HUES48 (cell line): ENCODE results near the gene TMPO.

Experiments used
- H3K27ac ChIP-seq: one replicate; pipeline ENCODE4 v1.7.0; 2013; ENCODE audit warnings: low read depth, low read length, inconsistent platforms
- H3K27me3 ChIP-seq: 2 replicates; pipeline ENCODE4 v1.6.1; 2013; ENCODE audit warnings: mild to moderate bottlenecking, low read length; ENCODE audit not compliant: control insufficient read depth, insufficient read depth
- H3K36me3 ChIP-seq: 2 replicates; pipeline ENCODE4 v1.6.1; 2013; ENCODE audit warnings: low read length; ENCODE audit not compliant: control insufficient read depth, insufficient read depth
- H3K4me1 ChIP-seq: 2 replicates; pipeline ENCODE4 v1.6.1; 2013; ENCODE audit warnings: mild to moderate bottlenecking, low read length; ENCODE audit not compliant: control insufficient read depth, insufficient read depth
- H3K4me3 ChIP-seq: 2 replicates; pipeline ENCODE4 v1.5.1; 2013; ENCODE audit warnings: mild to moderate bottlenecking, low read depth, low read length
- H3K9ac ChIP-seq: 2 replicates; pipeline ENCODE4 v1.6.1; 2013; ENCODE audit warnings: mild to moderate bottlenecking, low read depth, low read length, moderate library complexity
- H3K9me3 ChIP-seq: 2 replicates; pipeline ENCODE4 v1.6.1; 2013; ENCODE audit warnings: low read length; ENCODE audit not compliant: control insufficient read depth, insufficient read depth

Gene TMPO

DNA sequence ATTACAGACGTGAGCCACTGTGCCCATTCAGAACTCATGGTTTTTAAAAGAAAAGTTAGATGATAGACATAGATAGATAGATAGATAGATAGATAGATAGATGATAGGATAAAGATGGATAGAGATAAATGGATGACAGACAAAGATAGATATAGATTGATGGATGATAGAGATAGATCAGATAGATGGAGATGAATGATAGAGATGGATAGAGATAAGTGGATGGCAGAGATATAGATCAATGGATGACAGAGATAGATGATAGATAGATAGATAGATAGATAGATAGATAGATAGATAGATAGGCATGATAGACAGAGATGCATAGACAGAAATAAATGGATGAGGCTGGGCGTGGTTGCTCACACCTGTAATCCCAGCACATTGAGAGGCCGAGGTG lies 64.4 kb downstream of the TMPO start:
- H3K9ac ChIP-seq: no peak overlapping the region
- H3K4me1 ChIP-seq: no peaks in the 10 kb centered on the region
- no peak overlapping the region for H3K27ac ChIP-seq
- no peaks in the 10 kb centered on the region for H3K9me3 ChIP-seq
- no peak overlapping the region for H3K4me3 ChIP-seq
- H3K27me3 ChIP-seq: no peaks in the 10 kb centered on the region
- H3K36me3 ChIP-seq: no peaks in the 10 kb centered on the region

DNA sequence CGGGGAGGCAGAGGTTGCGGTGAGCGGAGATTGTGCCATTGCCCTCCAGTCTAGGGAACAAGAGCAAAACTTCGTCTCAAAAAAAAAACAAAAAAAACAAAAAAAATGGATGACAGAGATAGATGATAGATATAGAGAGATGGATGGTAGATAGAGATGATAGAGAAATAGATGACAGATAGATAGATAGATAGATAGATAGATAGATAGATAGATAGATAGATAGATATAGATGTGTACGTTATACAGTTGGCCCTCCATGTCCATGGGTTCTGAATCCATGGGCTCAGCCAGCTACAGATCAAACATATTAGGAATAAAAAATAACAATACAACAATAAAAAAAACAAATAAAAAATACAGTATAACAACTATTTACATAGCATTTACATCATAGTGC lies 65.3 kb downstream of the TMPO start:
- Histone ChIP-seq H3K27me3 (no peaks in the 10 kb centered on the region), H3K9ac (no peak overlapping the region), H3K4me3 (no peak overlapping the region), H3K27ac (no peak overlapping the region), H3K9me3 (no peaks in the 10 kb centered on the region), H3K36me3 (no peaks in the 10 kb centered on the region), H3K4me1 (no peaks in the 10 kb centered on the region)

DNA sequence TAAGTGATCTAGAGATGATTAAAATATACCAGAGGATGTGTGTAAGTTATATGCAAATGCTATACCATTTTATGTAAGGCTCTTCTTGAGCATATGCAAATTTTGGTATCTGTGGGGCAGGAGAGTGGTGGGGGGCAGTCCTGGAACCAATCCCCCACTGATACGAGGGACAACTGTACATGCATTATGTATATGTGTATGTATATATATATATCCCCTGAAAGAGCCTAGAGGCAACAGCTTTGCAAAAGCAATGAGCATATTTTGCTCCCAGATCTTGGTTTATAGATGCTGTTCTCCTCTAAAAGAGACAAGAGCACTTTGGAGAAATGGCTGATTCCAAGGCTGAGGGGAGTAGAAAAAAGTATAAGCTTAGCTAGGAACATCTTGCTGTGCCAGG lies 65.7 kb downstream of the TMPO start:
- Histone ChIP-seq H3K4me1 (no peaks in the 10 kb centered on the region), H3K4me3 (no peak overlapping the region), H3K9ac (no peak overlapping the region), H3K27ac (no peak overlapping the region), H3K36me3 (no peaks in the 10 kb centered on the region), H3K27me3 (no peaks in the 10 kb centered on the region), H3K9me3 (no peaks in the 10 kb centered on the region)

DNA sequence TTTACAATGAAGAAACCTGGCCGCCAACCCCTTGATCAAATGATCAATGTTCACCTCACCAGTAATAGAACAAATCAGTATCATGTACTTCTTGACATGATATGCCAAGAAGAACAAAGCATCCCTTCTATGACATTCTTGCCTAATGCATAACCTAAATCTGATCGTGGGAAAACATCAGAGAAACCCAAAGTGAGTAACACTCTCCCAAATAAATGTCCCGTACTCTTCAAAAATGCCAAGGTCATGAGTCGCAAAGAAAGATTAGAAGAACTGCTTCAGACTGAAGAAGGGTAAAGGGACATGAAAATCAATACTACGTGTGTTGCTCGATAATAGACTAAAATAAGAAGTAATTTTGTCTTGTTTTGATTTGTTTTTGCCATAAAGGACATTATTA lies 66.7 kb downstream of the TMPO start:
- Histone ChIP-seq H3K27ac (no peak overlapping the region), H3K9ac (no peak overlapping the region), H3K4me1 (no peaks in the 10 kb centered on the region), H3K36me3 (no peaks in the 10 kb centered on the region), H3K27me3 (no peaks in the 10 kb centered on the region), H3K9me3 (no peaks in the 10 kb centered on the region), H3K4me3 (no peak overlapping the region)

DNA sequence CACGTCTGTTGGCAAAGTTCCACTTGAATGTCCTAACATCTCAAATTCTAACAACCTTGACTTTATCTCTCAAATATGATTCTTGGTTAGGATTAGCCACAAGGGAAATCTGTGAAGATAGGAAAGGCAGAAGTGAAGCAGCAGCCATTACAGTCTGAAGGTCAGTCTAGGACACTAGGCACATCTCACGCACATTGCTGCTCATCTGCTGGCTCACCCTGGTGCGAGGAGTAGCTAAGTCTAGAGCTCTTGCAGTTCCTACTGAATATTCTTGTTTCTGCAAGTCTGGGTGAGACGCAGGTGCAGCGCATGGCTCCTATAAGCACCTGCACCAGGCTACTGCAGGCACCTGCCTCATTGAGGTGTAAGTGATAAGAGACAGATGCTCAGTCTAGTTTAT lies 71.7 kb downstream of the TMPO start:
- Histone ChIP-seq H3K4me1 (no peaks in the 10 kb centered on the region), H3K9ac (no peak overlapping the region), H3K27ac (no peak overlapping the region), H3K9me3 (no peaks in the 10 kb centered on the region), H3K27me3 (no peaks in the 10 kb centered on the region), H3K4me3 (no peak overlapping the region), H3K36me3 (no peaks in the 10 kb centered on the region)

DNA sequence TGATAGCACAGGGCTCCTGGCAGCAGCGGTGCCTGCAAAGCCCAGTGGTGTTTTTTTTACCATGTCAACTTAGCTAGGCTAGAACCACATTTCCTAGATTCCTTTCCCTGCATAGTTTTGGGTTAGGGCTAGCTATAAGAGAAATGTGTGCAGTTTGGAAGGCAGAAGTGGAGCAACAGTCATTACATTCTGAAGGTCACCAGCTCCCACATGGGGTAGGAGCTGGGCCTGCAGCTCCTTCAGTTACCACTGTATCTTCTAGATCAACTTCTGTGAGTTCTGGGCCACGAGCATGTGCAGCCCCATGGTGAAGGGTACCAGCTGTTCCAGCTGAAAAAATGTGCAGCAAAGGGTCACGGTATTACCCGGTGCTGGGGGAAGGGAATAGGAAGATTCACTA lies 75.8 kb downstream of the TMPO start:
- Histone ChIP-seq H3K27me3 (no peaks in the 10 kb centered on the region), H3K9ac (no peak overlapping the region), H3K4me3 (no peak overlapping the region), H3K36me3 (peaks cover 11% of the 10 kb centered on the region), H3K9me3 (no peaks in the 10 kb centered on the region), H3K4me1 (peaks cover 3% of the 10 kb centered on the region; the same call in 1 of the 2 replicates), H3K27ac (no peak overlapping the region)

DNA sequence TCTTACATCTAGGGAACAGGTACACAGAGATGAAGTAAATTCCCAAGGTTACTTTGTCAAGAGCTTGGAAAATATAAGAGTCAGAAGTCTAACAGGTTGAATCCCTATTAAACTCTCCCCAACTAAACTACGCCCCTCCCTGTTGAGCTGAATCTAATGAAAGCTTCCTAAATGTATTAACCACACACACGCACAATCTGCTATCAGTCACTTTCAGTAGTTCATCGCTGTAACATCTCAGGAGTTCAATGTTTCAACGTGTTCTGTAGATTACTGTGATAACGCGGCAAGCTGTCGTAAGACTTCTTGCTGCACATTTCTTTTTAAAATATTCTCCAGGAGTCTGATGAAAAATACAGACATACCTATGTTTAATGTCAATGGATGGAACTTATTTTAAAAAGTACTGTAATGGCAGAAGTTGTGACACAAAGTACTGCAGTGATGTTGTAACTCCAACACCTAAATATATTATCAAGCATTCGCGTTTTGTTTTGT lies 77.5 kb downstream of the TMPO start:
- Histone ChIP-seq H3K9me3 (no peaks in the 10 kb centered on the region), H3K9ac (peak overlapping the region; percentile 41), H3K27me3 (no peaks in the 10 kb centered on the region), H3K27ac (peak overlapping the region; percentile 77), H3K4me1 (peaks cover 3% of the 10 kb centered on the region; the same call in 1 of the 2 replicates), H3K36me3 (peaks cover 28% of the 10 kb centered on the region), H3K4me3 (peak overlapping the region; percentile 53)

DNA sequence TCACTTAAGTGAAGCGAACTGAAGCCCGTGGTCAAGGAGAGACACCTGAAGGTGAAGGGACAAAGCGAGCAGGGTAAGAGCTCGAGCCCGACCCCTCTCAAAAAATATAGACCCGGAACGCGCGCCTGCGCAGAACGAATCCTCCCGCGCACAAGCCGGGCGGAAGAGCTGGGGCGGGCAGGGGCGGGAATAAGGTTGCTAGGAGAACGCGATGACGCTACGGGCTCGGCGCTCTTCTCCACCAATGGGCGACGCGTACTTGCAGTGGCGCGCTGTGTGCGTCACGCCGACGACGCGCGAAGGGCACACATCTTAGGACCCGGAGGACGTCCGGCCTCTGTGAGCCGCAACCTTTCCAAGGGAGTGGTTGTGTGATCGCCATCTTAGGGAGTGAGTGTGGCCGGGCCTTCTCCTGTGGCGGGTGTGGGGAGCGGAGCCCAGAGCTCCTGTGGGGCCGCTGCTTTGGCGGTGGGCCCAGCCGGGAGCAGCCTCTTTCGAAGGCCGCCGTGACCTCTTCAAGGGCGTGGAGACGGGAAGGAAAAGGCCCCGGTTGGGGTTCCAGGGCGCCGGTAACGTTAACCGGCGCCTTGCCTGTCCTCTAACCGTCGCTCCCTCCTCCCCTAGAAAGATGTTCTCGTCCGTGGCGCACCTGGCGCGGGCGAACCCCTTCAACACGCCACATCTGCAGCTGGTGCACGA lies 78.1 kb downstream of the TMPO start, which contains the start of gene SLC25A3:
Gene SLC25A3 (plus strand): TSS at position 336 of the 699 bp plus-strand sequence. CDS start 293 bp downstream, at position 629.
- Histone ChIP-seq H3K9me3 (no peaks in the 10 kb centered on the region), H3K27me3 (no peaks in the 10 kb centered on the region), H3K4me1 (peaks cover 3% of the 10 kb centered on the region; the same call in 1 of the 2 replicates), H3K9ac (peak within 1 kb of the TSS; percentile 95), H3K36me3 (peaks cover 34% of the 10 kb centered on the region), H3K27ac (peak within 1 kb of the TSS; percentile 92), H3K4me3 (peak within 1 kb of the TSS; percentile 98)

DNA sequence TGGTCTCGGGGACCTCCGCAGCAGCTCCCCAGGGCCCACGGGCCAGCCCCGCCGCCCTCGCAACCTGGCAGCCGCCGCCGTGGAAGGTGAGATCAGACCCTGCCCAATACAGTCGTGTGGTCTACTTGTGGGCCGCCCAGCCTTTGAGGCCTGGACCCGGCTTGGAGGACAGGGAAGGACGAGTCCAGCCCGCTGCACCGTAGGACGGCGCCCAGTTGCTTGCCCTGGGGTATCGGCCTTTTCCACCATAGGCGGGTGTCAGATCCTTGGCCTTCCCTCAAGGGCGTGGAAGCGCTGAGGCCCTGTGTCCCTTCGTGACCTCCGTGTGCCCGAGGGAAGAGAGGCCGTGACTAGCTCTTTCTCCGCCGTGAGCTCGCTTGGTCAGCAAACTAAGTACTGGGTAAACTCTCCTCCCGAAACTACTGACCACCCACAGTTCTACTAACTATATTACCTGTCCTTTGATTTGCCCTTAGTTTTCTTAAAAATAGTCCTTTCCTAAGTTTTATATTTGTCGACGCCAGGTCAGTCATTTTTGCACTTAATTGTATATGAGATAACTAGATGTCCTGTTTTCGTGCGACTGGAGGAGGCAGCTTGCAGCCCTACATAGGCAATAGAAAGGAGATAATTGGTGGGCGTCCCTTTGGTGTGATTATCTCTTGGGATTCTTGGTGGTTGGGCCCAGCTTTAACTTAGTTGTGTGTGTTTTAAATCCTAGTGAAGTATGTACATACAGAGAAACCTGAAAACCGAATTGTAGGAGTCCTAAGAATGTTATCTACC lies 78.9 kb downstream of the TMPO start:
- peak overlapping the region; percentile 95 for H3K9ac ChIP-seq
- H3K27me3 ChIP-seq: no peaks in the 10 kb centered on the region
- H3K4me3 ChIP-seq: peak overlapping the region; percentile 98
- peaks cover 3% of the 10 kb centered on the region; the same call in 1 of the 2 replicates for H3K4me1 ChIP-seq
- peaks cover 41% of the 10 kb centered on the region for H3K36me3 ChIP-seq
- peak overlapping the region; percentile 92 for H3K27ac ChIP-seq
- H3K9me3 ChIP-seq: no peaks in the 10 kb centered on the region

DNA sequence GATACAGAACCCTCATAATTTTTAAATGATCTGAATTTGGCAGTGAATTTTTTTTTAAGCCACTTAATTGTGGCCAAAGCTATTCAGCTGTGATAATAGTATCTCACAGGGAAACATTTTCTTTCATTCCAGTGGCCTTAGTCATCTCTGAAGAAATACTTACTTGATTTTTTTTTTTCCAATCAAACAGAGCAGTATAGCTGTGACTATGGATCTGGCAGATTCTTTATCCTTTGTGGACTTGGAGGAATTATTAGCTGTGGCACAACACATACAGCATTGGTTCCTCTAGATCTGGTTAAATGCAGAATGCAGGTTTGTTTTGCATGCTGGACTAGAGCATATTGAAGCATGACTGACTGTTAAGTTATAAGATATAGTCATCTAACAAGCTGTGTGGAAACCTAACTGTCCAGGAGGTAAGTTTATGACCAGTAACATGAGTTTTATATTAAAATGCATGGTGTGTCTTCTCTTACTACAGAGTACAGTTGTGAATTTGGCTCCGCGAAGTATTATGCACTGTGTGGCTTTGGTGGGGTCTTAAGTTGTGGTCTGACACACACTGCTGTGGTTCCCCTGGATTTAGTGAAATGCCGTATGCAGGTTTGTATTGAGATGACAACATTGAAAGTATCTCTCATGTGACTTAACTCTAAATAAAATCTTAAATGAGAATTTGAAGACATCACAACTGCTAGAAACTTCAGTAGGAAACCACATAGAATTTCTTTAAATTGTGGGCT lies 80.0 kb downstream of the TMPO start:
- Histone ChIP-seq H3K27ac (peak overlapping the region; percentile 92), H3K27me3 (no peaks in the 10 kb centered on the region), H3K4me3 (peak overlapping the region; percentile 98), H3K9ac (no peak overlapping the region; the same call in 1 of the 2 replicates), H3K36me3 (peaks cover 53% of the 10 kb centered on the region), H3K9me3 (no peaks in the 10 kb centered on the region), H3K4me1 (peaks cover 3% of the 10 kb centered on the region; the same call in 1 of the 2 replicates)
